Activated CD4-positive, alpha-beta T cell treated with anti-CD3 and anti-CD28 coated beads for 36 hours (primary cell): ENCODE measurements around the gene MED13L. TPM values are rescaled to one million over a fixed set of nuclear protein-coding genes. Genes with fewer than 3 reads are reported as not detected.
"Not testable (repeated sequence)": the region's sequence is repeated elsewhere in the genome, so short reads cannot be mapped to it uniquely, and the experiment has no call there.

Experiments
- ATAC-seq: fragments of 200-7000 bp; cut with Tn5 transposase; one replicate; pipeline ENCODE4 v1.10.0; 2021; ENCODE audit warnings: mild to moderate bottlenecking, moderate library complexity
- CTCF ChIA-PET: fragments of 350-600 bp; sonication (Branson Sonifier 250); formaldehyde crosslinking; loops from one replicate; lab custom pipeline; 2021; ENCODE audit warnings: antibody characterized with exemption; lab: Charles Lee
- POLR2A ChIA-PET: fragments of 350-600 bp; sonication (Branson Sonifier 250); formaldehyde crosslinking; loops from one replicate; lab custom pipeline; 2021; ENCODE audit warnings: antibody characterized with exemption, inconsistent platforms; lab: Charles Lee
- DNase-seq: peaks from one replicate; pipeline ENCODE4 v3.0.0-alpha.2; 2020
- H3K27ac Mint-ChIP-seq: one replicate; pipeline ENCODE4 v1.8.0; 2021; ENCODE audit warnings: mixed read lengths
- H3K27me3 Mint-ChIP-seq: one replicate; pipeline ENCODE4 v1.8.0; 2021; ENCODE audit warnings: mixed read lengths
- H3K36me3 Mint-ChIP-seq: one replicate; pipeline ENCODE4 v1.8.0; 2021; ENCODE audit warnings: low read depth, mixed read lengths
- H3K4me1 Mint-ChIP-seq: one replicate; pipeline ENCODE4 v1.8.0; 2021; ENCODE audit warnings: mixed read lengths
- H3K4me3 Mint-ChIP-seq: one replicate; pipeline ENCODE4 v1.8.0; 2021; ENCODE audit warnings: mild to moderate bottlenecking, moderate library complexity, mixed read lengths
- H3K9me3 Mint-ChIP-seq: one replicate; pipeline ENCODE4 v1.8.0; 2021; ENCODE audit warnings: low read depth, mixed read lengths
- intact Hi-C, 2 experiments: fragments of 100-400 bp; cut with DNase I in 1 of 2; cut with micrococcal nuclease in 1 of 2; formaldehyde crosslinking; loops; one replicate each; pipeline versions ENCODE4 v1.14.2 to v1.15.1; 2022 to 2024; cut with DNase I, micrococcal nuclease
- total RNA-seq, 2 experiments: library from RNA; stranded (reverse); gene quantifications; one replicate each; pipeline ENCODE4 v1.2.3, GENCODE V29; 2021

Gene MED13L
- total RNA-seq, 2 experiments from 2014 or later = 38.5 to 41.9 TPM

DNA sequence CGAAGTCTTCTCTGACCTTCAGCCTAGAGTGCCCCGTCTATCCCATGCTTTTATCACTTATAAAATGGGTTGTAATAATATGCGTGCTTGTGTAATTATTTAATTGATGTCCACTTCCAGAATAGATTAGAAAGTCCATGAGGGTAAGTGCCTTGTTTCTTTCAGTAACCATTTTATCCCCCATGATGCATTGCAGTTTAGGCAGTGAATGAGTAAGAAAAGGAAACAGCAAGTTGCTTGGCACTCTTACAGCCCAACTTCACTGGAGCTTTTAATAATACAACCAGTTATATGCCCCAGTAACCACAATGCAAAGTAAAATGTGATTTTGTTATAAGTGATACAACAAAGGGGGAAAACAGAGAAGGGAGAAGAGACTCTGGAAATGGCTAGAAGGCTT is 287.3 kb downstream of the MED13L start:
- ATAC-seq (no peak), DNase-seq (no peak)
- ChIA-PET CTCF (interaction anchor here (0.7 kb wide), 1 partner anchor 703 kb away, joined by 3 read pairs; no protein-coding TSS in a partner anchor), POLR2A (no interaction called here)
- intact Hi-C loops = loop anchor here in 1 of 2 experiments (5.0 kb wide), 1 partner anchor 48 kb away; no protein-coding TSS in a partner anchor
- Mint-ChIP-seq H3K36me3 (peaks cover 41% of the 10 kb centered on the region), H3K27me3 (no peaks in the 10 kb centered on the region), H3K27ac (no peak overlapping the region), H3K4me1 (peaks cover 26% of the 10 kb centered on the region), H3K4me3 (no peak overlapping the region), H3K9me3 (no peaks in the 10 kb centered on the region)

GRCh38 chr12:115988625-115989563 is 288.6 kb downstream of the MED13L start:
- no peak overlapping the region for H3K4me3 Mint-ChIP-seq
- peaks cover 35% of the 10 kb centered on the region for H3K36me3 Mint-ChIP-seq
- H3K27ac Mint-ChIP-seq = peak overlapping the region; percentile 15
- no peaks in the 10 kb centered on the region for H3K9me3 Mint-ChIP-seq
- CTCF ChIA-PET = interaction anchor here (0.5 to 2.4 kb wide), 5 partner anchors 9 to 716 kb away, joined by 4 to 7 read pairs (median 6); no protein-coding TSS in a partner anchor
- no peak for DNase-seq
- H3K4me1 Mint-ChIP-seq = peaks cover 26% of the 10 kb centered on the region
- H3K27me3 Mint-ChIP-seq = no peaks in the 10 kb centered on the region
- intact Hi-C loops = no loop called here
- POLR2A ChIA-PET = no interaction called here
- ATAC-seq = no peak

DNA sequence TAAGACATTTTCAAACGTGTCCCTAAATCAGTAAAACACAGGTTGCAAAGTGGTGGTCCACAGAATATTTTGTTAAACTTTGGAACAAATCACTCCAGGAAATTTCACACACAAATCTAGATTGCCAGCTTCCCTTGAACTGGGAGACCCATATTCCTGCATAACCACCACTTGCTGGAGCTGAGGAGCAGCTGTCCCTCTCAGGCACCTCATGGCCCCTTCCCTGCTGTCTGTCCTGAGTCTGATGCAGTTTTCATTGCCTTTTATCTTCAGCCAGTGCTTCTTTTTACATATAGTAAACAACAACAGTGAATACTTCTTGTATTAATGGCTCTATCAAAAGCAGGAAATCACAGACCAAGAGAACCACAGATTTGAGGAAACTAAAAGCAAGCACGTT is 289.3 kb downstream of the MED13L start:
- no peak overlapping the region for H3K27ac Mint-ChIP-seq
- no peaks in the 10 kb centered on the region for H3K27me3 Mint-ChIP-seq
- H3K4me3 Mint-ChIP-seq = no peak overlapping the region
- peaks cover 35% of the 10 kb centered on the region for H3K36me3 Mint-ChIP-seq
- ChIA-PET CTCF (interaction anchor here (1.6 to 2.4 kb wide), 3 partner anchors 9 to 11 kb away, joined by 6 to 7 read pairs (median 6); no protein-coding TSS in a partner anchor), POLR2A (no interaction called here)
- peaks cover 26% of the 10 kb centered on the region for H3K4me1 Mint-ChIP-seq
- no peaks in the 10 kb centered on the region for H3K9me3 Mint-ChIP-seq
- DNase-seq (no peak), ATAC-seq (no peak)
- intact Hi-C loops = no loop called here

GRCh38 chr12:115984616-115985015 is 292.9 kb downstream of the MED13L start:
- peaks cover 39% of the 10 kb centered on the region for H3K36me3 Mint-ChIP-seq
- CTCF ChIA-PET = interaction anchor here (0.6 kb wide), 1 partner anchor 339 kb away, joined by 3 read pairs; no protein-coding TSS in a partner anchor
- no peak overlapping the region for H3K27ac Mint-ChIP-seq

GRCh38 chr12:115983226-115983798 is 294.2 kb downstream of the MED13L start:
- Mint-ChIP-seq H3K27me3 (no peaks in the 10 kb centered on the region), H3K27ac (no peak overlapping the region), H3K36me3 (peaks cover 37% of the 10 kb centered on the region), H3K4me3 (no peak overlapping the region), H3K4me1 (peaks cover under 1% of the 10 kb centered on the region), H3K9me3 (no peaks in the 10 kb centered on the region)
- intact Hi-C loops = no loop called here
- DNase-seq (peak; percentile 32), ATAC-seq (no peak)
- POLR2A ChIA-PET = no interaction called here
- CTCF ChIA-PET = interaction anchor here (0.6 to 1.0 kb wide), 4 partner anchors 14 to 727 kb away, joined by 3 read pairs; no protein-coding TSS in a partner anchor

More at GRCh38 chr12:115984616-115985015, 292.9 kb downstream of the MED13L start:
- Mint-ChIP-seq H3K27me3 (no peaks in the 10 kb centered on the region), H3K9me3 (no peaks in the 10 kb centered on the region), H3K4me3 (no peak overlapping the region), H3K4me1 (peaks cover 14% of the 10 kb centered on the region)
- DNase-seq = no peak
- no peak for ATAC-seq
- intact Hi-C loops = no loop called here
- POLR2A ChIA-PET = no interaction called here

- H3K4me1 Mint-ChIP-seq = no peaks in the 10 kb centered on the region
- H3K4me3 Mint-ChIP-seq = no peak overlapping the region
- intact Hi-C loops = no loop called here
- no peak overlapping the region for H3K27ac Mint-ChIP-seq
- ATAC-seq (no peak), DNase-seq (no peak)
- no peaks in the 10 kb centered on the region for H3K9me3 Mint-ChIP-seq
- H3K36me3 Mint-ChIP-seq = peaks cover 18% of the 10 kb centered on the region
- no peaks in the 10 kb centered on the region for H3K27me3 Mint-ChIP-seq
- ChIA-PET POLR2A (no interaction called here), CTCF (interaction anchor here (0.9 to 1.6 kb wide), 3 partner anchors 8 to 187 kb away, joined by 3 to 7 read pairs (median 3); no protein-coding TSS in a partner anchor)
These were observed 297.2 kb downstream of the MED13L start for GRCh38 chr12:115980339-115980738.

DNA sequence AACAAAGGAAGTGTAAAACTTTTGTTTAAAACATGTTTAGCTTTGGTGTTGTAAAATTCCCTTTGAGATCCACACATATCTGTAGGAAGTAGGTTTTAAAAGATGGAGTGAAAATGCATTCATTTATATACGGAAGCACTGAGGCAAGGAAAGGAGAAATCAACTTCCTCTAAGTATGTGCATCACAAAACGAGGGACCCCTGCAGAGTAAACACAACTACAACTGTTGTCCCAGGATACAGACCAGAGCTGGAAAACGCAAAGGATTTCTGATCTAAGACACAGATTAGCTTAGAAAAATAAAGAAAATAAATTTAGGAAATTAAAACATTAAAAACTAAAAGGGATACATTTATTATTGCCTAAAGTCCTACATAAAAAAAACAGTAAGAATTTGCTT is 297.6 kb downstream of the MED13L start:
- Mint-ChIP-seq H3K9me3 (no peaks in the 10 kb centered on the region), H3K36me3 (peaks cover 18% of the 10 kb centered on the region), H3K4me3 (no peak overlapping the region), H3K27me3 (no peaks in the 10 kb centered on the region), H3K27ac (no peak overlapping the region), H3K4me1 (no peaks in the 10 kb centered on the region)
- POLR2A ChIA-PET = no interaction called here
- CTCF ChIA-PET = interaction anchor here (0.9 to 1.6 kb wide), 4 partner anchors 9 to 188 kb away, joined by 3 to 7 read pairs (median 3); no protein-coding TSS in a partner anchor
- intact Hi-C loops = loop anchor here in 1 of 2 experiments (2.0 kb wide), 1 partner anchor 21 kb away; no protein-coding TSS in a partner anchor
- ATAC-seq (no peak), DNase-seq (no peak)

DNA sequence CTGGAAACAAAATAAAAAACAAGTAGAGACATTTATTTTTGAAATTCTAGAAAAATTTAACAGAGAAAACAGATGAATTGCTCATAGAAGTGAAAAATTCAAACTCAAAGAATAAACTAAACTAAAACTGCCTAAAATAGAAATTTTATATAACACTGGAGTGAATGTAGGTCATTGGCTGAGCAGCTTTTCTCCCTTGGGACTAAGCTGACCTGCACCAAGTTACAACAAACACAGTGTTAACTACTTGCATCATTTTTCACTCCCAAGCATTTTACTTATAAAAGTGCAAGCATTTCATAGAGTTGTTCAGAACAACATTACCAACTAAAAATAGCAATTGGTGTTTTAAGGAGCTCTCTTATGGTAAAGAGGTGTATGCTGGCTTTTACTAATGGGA is 298.1 kb downstream of the MED13L start:
- Mint-ChIP-seq H3K27ac (no peak overlapping the region), H3K9me3 (no peaks in the 10 kb centered on the region), H3K4me1 (no peaks in the 10 kb centered on the region), H3K4me3 (no peak overlapping the region), H3K27me3 (no peaks in the 10 kb centered on the region), H3K36me3 (peaks cover 16% of the 10 kb centered on the region)
- intact Hi-C loops = loop anchor here in 1 of 2 experiments (2.0 kb wide), 1 partner anchor 21 kb away; no protein-coding TSS in a partner anchor
- ChIA-PET CTCF (interaction anchor here (0.9 to 1.6 kb wide), 4 partner anchors 9 to 188 kb away, joined by 3 to 7 read pairs (median 3); no protein-coding TSS in a partner anchor), POLR2A (no interaction called here)
- DNase-seq = no peak
- ATAC-seq = no peak

GRCh38 chr12:115976829-115977228 is 300.7 kb downstream of the MED13L start:
- H3K27ac Mint-ChIP-seq, H3K27me3 Mint-ChIP-seq, H3K4me3 Mint-ChIP-seq, H3K9me3 Mint-ChIP-seq, intact Hi-C loops, H3K4me1 Mint-ChIP-seq, POLR2A ChIA-PET, ATAC-seq, CTCF ChIA-PET, DNase-seq: not testable (repeated sequence)
- H3K36me3 Mint-ChIP-seq = peaks cover 25% of the 10 kb centered on the region

- Mint-ChIP-seq H3K27ac (no peak overlapping the region), H3K4me1 (no peaks in the 10 kb centered on the region), H3K4me3 (no peak overlapping the region), H3K9me3 (no peaks in the 10 kb centered on the region), H3K27me3 (no peaks in the 10 kb centered on the region), H3K36me3 (peaks cover 20% of the 10 kb centered on the region)
- ChIA-PET CTCF (interaction anchor here (1.0 kb wide), 1 partner anchor 18 kb away, joined by 3 read pairs; no protein-coding TSS in a partner anchor), POLR2A (no interaction called here)
- intact Hi-C loops = no loop called here
- ATAC-seq (no peak), DNase-seq (no peak)
These were observed 302.1 kb downstream of the MED13L start for GRCh38 chr12:115975411-115975810.
